A549 (cell line): Measurements from ENCODE around the gene NPTXR. TPM values are rescaled to one million over a fixed set of nuclear protein-coding genes. Genes with fewer than 3 reads are reported as not detected.

ENCODE experiments used
- ATAC-seq, 2 experiments: fragments of 200-7000 bp in 1 of 2; fragments of >200 bp in 1 of 2; cut with Nextera tagmentation in 1 of 2; cut with Tn5 transposase in 1 of 2; 3 replicates each; pipeline versions ENCODE4 v1.8.0 to v1.9.1; 2018 to 2020; ENCODE audit warnings: mild to moderate bottlenecking in 1 of 2, moderate library complexity in 1 of 2
- CTCF ChIA-PET: fragments of 300-600 bp; sonication (Branson Sonifier 250); formaldehyde crosslinking; extraction: SDS; loops from one replicate; lab custom pipeline; 2021; ENCODE audit warnings: antibody characterized with exemption, inconsistent platforms; lab: Yijun Ruan, JAX
- POLR2A ChIA-PET: fragments of 350-600 bp; formaldehyde crosslinking; extraction: SDS; loops from one replicate; lab custom pipeline; 2021; ENCODE audit warnings: antibody characterized with exemption, inconsistent platforms; lab: Yijun Ruan, JAX
- DNase-seq, 2 experiments: peaks; one replicate each; pipeline versions ENCODE4 v3.0.0 to v3.0.0-alpha.2; 2011 to 2016; ENCODE audit warnings: low read depth in 1 of 2, low spot score in 1 of 2
- FAIRE-seq: peaks from 2 replicates; lab custom pipeline; 2011; peaks lifted over from hg19 to GRCh38; lab: Jason Lieb, UNC
- H3K27ac ChIP-seq, 2 experiments: fragments of >200 bp; sonication (Bioruptor Twin); formaldehyde crosslinking; 3 replicates each; pipeline ENCODE4 v1.5.1; 2016 to 2017
- H3K4me1 ChIP-seq: fragments of >200 bp; sonication (Bioruptor Twin); formaldehyde crosslinking; 3 replicates; pipeline ENCODE4 v1.6.1; 2016
- H3K4me2 ChIP-seq: fragments of >200 bp; sonication (Bioruptor Twin); formaldehyde crosslinking; 3 replicates; pipeline ENCODE4 v1.6.1; 2016
- H3K4me3 ChIP-seq: fragments of >200 bp; sonication (Bioruptor Twin); formaldehyde crosslinking; 3 replicates; pipeline ENCODE4 v1.5.1; 2016
- H3K9me3 ChIP-seq: fragments of >200 bp; sonication (Bioruptor Twin); formaldehyde crosslinking; 3 replicates; pipeline ENCODE4 v1.6.1; 2016
- BCL3 ChIP-seq: fragments of >200 bp; sonication (Bioruptor Twin); formaldehyde crosslinking; IDR thresholded peaks from 3 replicates; pipeline ENCODE4 v1.6.1; 2016
- BHLHE40 ChIP-seq: IDR thresholded peaks from 2 replicates; pipeline ENCODE4 v1.6.1; 2012; ENCODE audit warnings: low read depth, low read length, inconsistent platforms
- CBX2 ChIP-seq: fragments of 200-600 bp; sonication (generic); IDR thresholded peaks from 2 replicates; pipeline ENCODE4 v1.6.1; 2016; ENCODE audit warnings: low read depth, mild to moderate bottlenecking, borderline replicate concordance
- CBX8 ChIP-seq: fragments of 200-600 bp; sonication (generic); IDR thresholded peaks from 2 replicates; pipeline ENCODE4 v1.6.1; 2016
- E2F6 ChIP-seq: IDR thresholded peaks from 2 replicates; pipeline ENCODE4 v1.6.1; 2012; ENCODE audit warnings: low read depth, borderline replicate concordance
- EHF ChIP-seq: fragments of 250-450 bp; sonication (Bioruptor Pico); IDR thresholded peaks from 2 replicates; pipeline ENCODE4 v1.5.0; 2020; ENCODE audit warnings: mild to moderate bottlenecking
- ELK1 ChIP-seq: fragments of 150-350 bp; IDR thresholded peaks from 2 replicates; pipeline ENCODE4 v1.6.1; 2014; ENCODE audit warnings: low read depth, mild to moderate bottlenecking, low read length
- EP300 ChIP-seq, 2 experiments: fragments of >200 bp; sonication (Bioruptor Twin); formaldehyde crosslinking; IDR thresholded peaks; 2 replicates in 1 of 2; 3 replicates in 1 of 2; pipeline ENCODE4 v1.6.1; 2016 to 2017
- FOSL2 ChIP-seq, 2 experiments: fragments of 450-650 bp in 1 of 2; fragments of >200 bp in 1 of 2; sonication (Bioruptor Twin) in 1 of 2; formaldehyde crosslinking; IDR thresholded peaks; 2 replicates each; pipeline versions ENCODE4 v1.5.0 to v1.6.1; 2016 to 2020; ENCODE audit warnings: mild to moderate bottlenecking in 1 of 2, moderate library complexity in 1 of 2
- GATA3 ChIP-seq: IDR thresholded peaks from 2 replicates; pipeline ENCODE4 v1.6.1; 2012; ENCODE audit warnings: borderline replicate concordance
- HOXA7 ChIP-seq: fragments of 250-450 bp; sonication (Bioruptor Pico); IDR thresholded peaks from 2 replicates; pipeline ENCODE4 v1.5.0; 2020; ENCODE audit warnings: mild to moderate bottlenecking, moderate library complexity
- HOXB5 ChIP-seq: fragments of 250-450 bp; sonication (Bioruptor Pico); IDR thresholded peaks from 2 replicates; pipeline ENCODE4 v1.5.0; 2020; ENCODE audit warnings: mild to moderate bottlenecking, moderate library complexity
- JUN ChIP-seq, 2 experiments: fragments of >200 bp; sonication (Bioruptor Twin); formaldehyde crosslinking; IDR thresholded peaks; 2 replicates in 1 of 2; 3 replicates in 1 of 2; pipeline ENCODE4 v1.6.1; 2016 to 2017
- NFE2L2 ChIP-seq: fragments of 150-350 bp; conservative IDR thresholded peaks from 2 replicates; pipeline ENCODE4 v1.6.1; 2014; ENCODE audit warnings: low read length
- POLR2A ChIP-seq: IDR thresholded peaks from 2 replicates; pipeline ENCODE4 v1.6.1; 2012; ENCODE audit warnings: mild to moderate bottlenecking, low read length
- RAD21 ChIP-seq, 2 experiments: fragments of >200 bp in 1 of 2; sonication (Bioruptor Twin) in 1 of 2; formaldehyde crosslinking in 1 of 2; IDR thresholded peaks in 1 of 2; conservative IDR thresholded peaks in 1 of 2; 2 replicates in 1 of 2; 3 replicates in 1 of 2; pipeline ENCODE4 v1.6.1; 2012 to 2018; ENCODE audit warnings: inconsistent platforms in 1 of 2
- RCOR1 ChIP-seq: fragments of 150-350 bp; IDR thresholded peaks from 2 replicates; pipeline ENCODE4 v1.6.1; 2014; ENCODE audit warnings: antibody characterized with exemption, low read length, low read depth
- RFX5 ChIP-seq: fragments of 450-650 bp; IDR thresholded peaks from 2 replicates; pipeline ENCODE4 v1.7.1; 2014; ENCODE audit warnings: antibody characterized with exemption, mild to moderate bottlenecking, moderate library complexity
- SMC3 ChIP-seq: fragments of >200 bp; sonication (Bioruptor Twin); formaldehyde crosslinking; IDR thresholded peaks from 3 replicates; pipeline ENCODE4 v1.6.1; 2018; ENCODE audit warnings: inconsistent platforms
- TFCP2L1 ChIP-seq: fragments of 250-450 bp; sonication (Bioruptor Pico); IDR thresholded peaks from 2 replicates; pipeline ENCODE4 v1.5.0; 2021; ENCODE audit warnings: mild to moderate bottlenecking
- ZC3H11A ChIP-seq: fragments of 450-650 bp; IDR thresholded peaks from 2 replicates; pipeline ENCODE4 v1.6.1; 2014; ENCODE audit warnings: antibody characterized with exemption, mild to moderate bottlenecking
- WGBS: methylation state at CpG from one replicate; pipeline ENCODE4 v1.1.6; 2017; ENCODE audit errors: missing lambda C conversion rate; 5-methylcytosine and 5-hydroxymethylcytosine counted together
- polyA minus RNA-seq: library from RNA; depleted of rRNA, polyadenylated mRNA; stranded (reverse); fragments of >200 nt; gene quantifications from 2 replicates; pipeline ENCODE4 v1.2.3, GENCODE V29; 2011; rRNA and poly(A)+ RNA removed
- polyA plus RNA-seq, 4 experiments: library from polyadenylated mRNA; depleted of rRNA in 3 of 4; stranded (reverse); fragments of >200 nt; fragmentation: RNase III in 1 of 4; extraction: RNeasy Plus Mini Kit Qiagen cat#74134 plus additional on column Dnase treatment in 1 of 4; gene quantifications; 2 replicates in 3 of 4; 3 replicates in 1 of 4; pipeline ENCODE4 v1.2.3, GENCODE V29; 2011 to 2017
- TF ChIP-seq, protein P1 (sequence below): fragments of 250-450 bp; sonication (Bioruptor Pico); IDR thresholded peaks from 2 replicates; pipeline ENCODE4 v1.5.0; 2021; ENCODE audit warnings: mild to moderate bottlenecking, moderate library complexity, borderline replicate concordance

Gene NPTXR
- polyA plus RNA-seq (2011; rRNA removed): 3.3 and 6.6 TPM in 2 replicates
- polyA plus RNA-seq (2012; cell fraction: cytosol; rRNA removed): 2.3 and 3.6 TPM in 2 replicates
- 5.8 and 6.7 TPM in 2 replicates for polyA plus RNA-seq (2012; cell fraction: nucleus; rRNA removed)
- 9.7 to 15.3 TPM (median 14.8 TPM) in 3 replicates for polyA plus RNA-seq (2017; fragmentation: RNase III; extraction: RNeasy Plus Mini Kit Qiagen cat#74134 plus additional on column Dnase treatment)
- polyA minus RNA-seq: 7.7 TPM in 2 replicates

DNA sequence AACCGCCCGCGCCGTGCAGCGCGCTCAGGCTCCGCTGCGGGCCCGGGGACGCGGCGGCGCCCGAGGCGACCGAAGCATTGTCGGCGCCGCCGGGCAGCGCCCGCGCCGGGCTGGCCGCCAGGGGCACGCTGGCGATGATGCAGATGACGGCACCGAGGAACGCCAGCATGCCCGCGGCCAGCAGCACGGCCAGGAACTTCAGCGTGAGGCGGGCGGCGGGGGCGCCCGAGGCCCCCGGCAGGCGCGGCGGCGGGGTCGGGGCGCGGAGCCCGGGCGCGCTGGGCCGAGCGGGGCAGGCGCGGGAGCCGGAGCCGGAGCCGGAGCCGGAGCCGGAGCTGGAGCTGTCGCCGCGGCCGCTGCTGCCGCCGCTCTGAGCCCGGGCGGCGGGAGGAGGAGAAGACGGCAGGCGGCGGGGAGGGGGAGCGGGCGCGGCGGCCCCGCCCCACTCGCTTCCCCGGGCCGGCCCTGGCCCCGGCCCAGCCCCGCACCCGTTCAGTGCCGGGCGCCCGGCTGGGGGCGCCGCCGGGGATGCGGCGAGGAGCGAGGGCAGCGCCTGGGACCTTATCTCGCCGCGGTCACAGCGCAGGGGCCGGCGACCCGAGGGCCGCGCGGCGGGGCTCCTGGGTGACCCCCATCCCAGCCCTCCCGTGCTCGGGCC is at the start of gene NPTXR:
Gene NPTXR, minus strand, starts transcription at position 372 of the 658 bp plus-strand sequence.
- H3K9me3 ChIP-seq: no peaks in the 10 kb centered on the region
- H3K4me2 ChIP-seq: peak within 1 kb of the TSS; percentile 92
- ChIA-PET CTCF (interaction anchor here (0.6 to 6.2 kb wide), 18 partner anchors 8 to 1188 kb away, joined by 3 to 95 read pairs (median 4); no protein-coding TSS in a partner anchor), POLR2A (interaction anchor here (0.6 to 2.2 kb wide), 7 partner anchors 8 to 75 kb away, joined by 3 to 35 read pairs (median 4); no protein-coding TSS in a partner anchor)
- peak within 1 kb of the TSS; percentile 74 for H3K4me3 ChIP-seq
- ATAC-seq (peak; percentile 59 to 77), FAIRE-seq (no peak), DNase-seq (peak; percentile 40 to 53)
- H3K27ac ChIP-seq: peak within 1 kb of the TSS; percentile 69 to 94
- WGBS: no CpG with 5 or more reads among the region's 105 CpGs
- H3K4me1 ChIP-seq: peaks cover 22% of the 10 kb centered on the region; the same call in 2 of the 3 replicates
- no peak for TF ChIP-seq RFX5
- TF ChIP-seq POLR2A: peak; percentile 67
- 0 out of 3 replicates have a peak, but pooled peaks have one; percentile 56 for TF ChIP-seq BCL3
- TF ChIP-seq ELK1: no peak
- TF ChIP-seq, protein P1, sequence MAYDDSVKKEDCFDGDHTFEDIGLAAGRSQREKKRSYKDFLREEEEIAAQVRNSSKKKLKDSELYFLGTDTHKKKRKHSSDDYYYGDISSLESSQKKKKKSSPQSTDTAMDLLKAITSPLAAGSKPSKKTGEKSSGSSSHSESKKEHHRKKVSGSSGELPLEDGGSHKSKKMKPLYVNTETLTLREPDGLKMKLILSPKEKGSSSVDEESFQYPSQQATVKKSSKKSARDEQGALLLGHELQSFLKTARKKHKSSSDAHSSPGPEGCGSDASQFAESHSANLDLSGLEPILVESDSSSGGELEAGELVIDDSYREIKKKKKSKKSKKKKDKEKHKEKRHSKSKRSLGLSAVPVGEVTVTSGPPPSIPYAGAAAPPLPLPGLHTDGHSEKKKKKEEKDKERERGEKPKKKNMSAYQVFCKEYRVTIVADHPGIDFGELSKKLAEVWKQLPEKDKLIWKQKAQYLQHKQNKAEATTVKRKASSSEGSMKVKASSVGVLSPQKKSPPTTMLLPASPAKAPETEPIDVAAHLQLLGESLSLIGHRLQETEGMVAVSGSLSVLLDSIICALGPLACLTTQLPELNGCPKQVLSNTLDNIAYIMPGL (CRISPR knock-in tag): no peak
- no peak for TF ChIP-seq E2F6
- no peak for TF ChIP-seq ZC3H11A
- peak; percentile 34 to 37; a peak in 3 of 5 replicates for TF ChIP-seq JUN (IDR thresholded peaks at IDR 0.05)
- no peak for TF ChIP-seq NFE2L2
- no peak for TF ChIP-seq RCOR1
- no peak for TF ChIP-seq BHLHE40
- TF ChIP-seq GATA3: no peak

- Histone ChIP-seq H3K4me2 (no peak overlapping the region), H3K27ac (no peak overlapping the region), H3K4me3 (no peak overlapping the region), H3K4me1 (no peaks in the 10 kb centered on the region), H3K9me3 (no peaks in the 10 kb centered on the region)
- TF ChIP-seq GATA3: no peak
- no peak for TF ChIP-seq HOXB5 (CRISPR knock-in tag)
- TF ChIP-seq TFCP2L1 (CRISPR knock-in tag): no peak
- no peak for TF ChIP-seq SMC3
- no peak for TF ChIP-seq HOXA7 (CRISPR knock-in tag)
- no peak for TF ChIP-seq RFX5
- TF ChIP-seq CBX2: no peak
- TF ChIP-seq EHF (CRISPR knock-in tag): no peak
- TF ChIP-seq RAD21 (conservative IDR thresholded peaks at IDR 0.05 in 1 of 2, IDR thresholded peaks at IDR 0.05 in 1 of 2): no peak
- TF ChIP-seq JUN (IDR thresholded peaks at IDR 0.05): no peak
- no peak for TF ChIP-seq CBX8
- no peak for TF ChIP-seq ELK1
- TF ChIP-seq FOSL2 (IDR thresholded peaks at IDR 0.05): no peak
- no peak for TF ChIP-seq FOSL2 (CRISPR knock-in tag; IDR thresholded peaks at IDR 0.05)
- no peak for TF ChIP-seq EP300 (IDR thresholded peaks at IDR 0.05)
- TF ChIP-seq, protein P1 (CRISPR knock-in tag): no peak
- ATAC-seq (no peak), FAIRE-seq (no peak), DNase-seq (no peak)
- POLR2A ChIA-PET: no interaction called here
- CTCF ChIA-PET: interaction anchor here (1.1 kb wide), 1 partner anchor 40 kb away, joined by 3 read pairs; no protein-coding TSS in a partner anchor
- WGBS: 26% methylated on average over 7 of the region's 9 CpGs
These were observed 47.4 kb upstream of the NPTXR start for GRCh38 chr22:38891256-38891655.
